Keratinocyte (primary cell): ENCODE data around the gene ZNF362.

Source experiments
- EZH2 ChIP-seq: IDR thresholded peaks from one replicate; pipeline ENCODE4 v1.6.1; 2012; ENCODE audit warnings: inconsistent platforms, mild to moderate bottlenecking, low read length, moderate library complexity
- TF ChIP-seq, protein P1 (sequence below), 3 experiments: IDR thresholded peaks in 1 of 3; conservative IDR thresholded peaks in 1 of 3; optimal IDR thresholded peaks in 1 of 3; 2 replicates in 2 of 3; 3 replicates in 1 of 3; pipeline versions ENCODE3 to v1.5.1; 2011; ENCODE audit warnings: low read length in 3 of 3, mild to moderate bottlenecking in 3 of 3, moderate library complexity in 2 of 3, control low read depth in 1 of 3, inconsistent platforms in 1 of 3; ENCODE audit not compliant: insufficient read depth in 2 of 3; ENCODE audit errors: extremely low read depth in 1 of 3

DNA sequence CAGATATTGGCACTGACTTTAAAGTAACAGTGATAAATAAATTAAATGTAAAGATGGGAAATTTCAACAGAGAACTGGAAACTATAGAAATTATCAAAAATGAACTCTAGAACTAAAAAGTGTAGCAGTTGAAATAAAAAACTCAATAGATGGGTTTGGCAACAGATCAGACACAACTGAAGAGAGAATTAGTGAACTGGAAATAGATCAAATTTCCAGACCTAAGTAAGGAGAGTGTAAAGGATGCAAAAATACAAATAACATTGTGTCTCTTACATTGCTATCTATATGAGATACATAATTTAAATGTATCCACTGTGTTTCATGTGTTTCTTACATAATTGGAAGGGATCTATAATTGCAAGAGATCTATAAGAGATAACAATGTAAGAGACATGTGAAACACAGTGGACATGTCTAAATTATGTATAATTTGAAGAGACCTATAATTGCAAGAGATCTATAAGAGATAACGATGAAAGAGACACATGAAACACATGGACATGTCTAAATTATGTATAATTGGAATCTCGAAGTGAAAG is 32.1 kb upstream of the ZNF362 start:
- TF ChIP-seq, protein P1, sequence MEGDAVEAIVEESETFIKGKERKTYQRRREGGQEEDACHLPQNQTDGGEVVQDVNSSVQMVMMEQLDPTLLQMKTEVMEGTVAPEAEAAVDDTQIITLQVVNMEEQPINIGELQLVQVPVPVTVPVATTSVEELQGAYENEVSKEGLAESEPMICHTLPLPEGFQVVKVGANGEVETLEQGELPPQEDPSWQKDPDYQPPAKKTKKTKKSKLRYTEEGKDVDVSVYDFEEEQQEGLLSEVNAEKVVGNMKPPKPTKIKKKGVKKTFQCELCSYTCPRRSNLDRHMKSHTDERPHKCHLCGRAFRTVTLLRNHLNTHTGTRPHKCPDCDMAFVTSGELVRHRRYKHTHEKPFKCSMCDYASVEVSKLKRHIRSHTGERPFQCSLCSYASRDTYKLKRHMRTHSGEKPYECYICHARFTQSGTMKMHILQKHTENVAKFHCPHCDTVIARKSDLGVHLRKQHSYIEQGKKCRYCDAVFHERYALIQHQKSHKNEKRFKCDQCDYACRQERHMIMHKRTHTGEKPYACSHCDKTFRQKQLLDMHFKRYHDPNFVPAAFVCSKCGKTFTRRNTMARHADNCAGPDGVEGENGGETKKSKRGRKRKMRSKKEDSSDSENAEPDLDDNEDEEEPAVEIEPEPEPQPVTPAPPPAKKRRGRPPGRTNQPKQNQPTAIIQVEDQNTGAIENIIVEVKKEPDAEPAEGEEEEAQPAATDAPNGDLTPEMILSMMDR (optimal IDR thresholded peaks at IDR 0.05 in 1 of 3, IDR thresholded peaks at IDR 0.05 in 1 of 3, conservative IDR thresholded peaks at IDR 0.05 in 1 of 3; ENCODE audit: extremely low read depth in 1 of 3, insufficient read depth in 2 of 3, low read length in 3 of 3) = no peak
- no peak for TF ChIP-seq EZH2
